ENCODE results near the gene TM4SF5.

- TF ChIP-seq CTCF (IDR thresholded peaks at IDR 0.05) (no peak), POLR2A (IDR thresholded peaks at IDR 0.05) (no peak)
Measured at GRCh38 chr17:4772235-4772613, 538 bp downstream of the TM4SF5 start.

Measured in uterus (tissue), 2 donors.